HG03103 (cell line): ENCODE measurements around the gene FAM3C.
A peak's percentile ranks its signal among the peaks of the same experiment; 100 is the strongest.

Experiments used
- ATAC-seq: cut with Tn5 transposase; IDR thresholded peaks from one replicate; pipeline ENCODE4 v1.9.1; 2021; ENCODE audit warnings: low read depth; ENCODE audit not compliant: unreplicated experiment

FAM3C gene

GRCh38 chr7:121383235-121383910 is 12.7 kb downstream of the FAM3C start:
- ATAC-seq, result no peak

GRCh38 chr7:121382473-121382872 is 13.6 kb downstream of the FAM3C start:
- no peak for ATAC-seq

- no peak for ATAC-seq
Observed at GRCh38 chr7:121379930-121380329, 16.2 kb downstream of the FAM3C start.

GRCh38 chr7:121376979-121377378 is 19.1 kb downstream of the FAM3C start:
- no peak for ATAC-seq

GRCh38 chr7:121373177-121373576 is 22.9 kb downstream of the FAM3C start:
- no peak for ATAC-seq

- peak; percentile 80 for ATAC-seq
Observed at GRCh38 chr7:121372376-121373010, 23.6 kb downstream of the FAM3C start.

- no peak for ATAC-seq
Observed at GRCh38 chr7:121371883-121372282, 24.2 kb downstream of the FAM3C start.

DNA sequence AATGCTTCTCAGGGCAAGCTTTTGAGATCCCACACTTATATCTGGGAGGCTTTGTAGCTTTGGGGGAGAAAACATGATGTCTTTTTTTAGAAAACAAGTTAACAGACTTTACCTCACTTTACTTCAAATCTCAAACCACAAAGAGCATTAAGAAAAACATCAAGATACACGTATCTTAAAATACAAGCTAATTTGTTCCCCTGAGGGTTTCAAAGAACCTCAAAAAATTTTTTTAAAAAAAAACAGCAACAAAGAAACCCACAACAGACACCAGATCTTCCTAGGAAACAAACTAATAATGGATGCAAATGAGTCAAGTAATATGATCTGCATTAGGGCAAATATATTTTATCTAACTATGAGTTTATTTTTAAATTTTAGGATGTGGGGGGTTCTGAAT is 24.7 kb downstream of the FAM3C start:
- ATAC-seq, result no peak

DNA sequence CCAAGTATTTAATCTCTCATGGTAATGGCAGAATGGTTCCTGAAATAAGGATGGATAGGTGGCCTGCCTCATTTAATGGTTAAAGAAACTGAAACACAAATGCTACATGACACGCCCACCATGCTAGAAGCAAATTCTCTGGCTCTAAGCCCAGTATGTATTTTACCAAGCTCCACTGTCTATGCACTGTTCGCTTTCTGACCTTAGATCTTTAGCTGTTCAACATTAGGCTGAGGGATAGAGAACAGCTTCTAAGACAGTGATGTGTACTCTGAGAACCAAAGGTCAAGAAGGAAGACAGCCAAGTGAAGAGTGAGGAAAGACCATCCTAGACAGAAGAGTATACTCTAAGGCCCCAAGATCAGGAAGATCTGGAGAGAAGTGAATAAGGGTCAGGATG is 26.6 kb downstream of the FAM3C start:
- ATAC-seq, result peak; percentile 52

DNA sequence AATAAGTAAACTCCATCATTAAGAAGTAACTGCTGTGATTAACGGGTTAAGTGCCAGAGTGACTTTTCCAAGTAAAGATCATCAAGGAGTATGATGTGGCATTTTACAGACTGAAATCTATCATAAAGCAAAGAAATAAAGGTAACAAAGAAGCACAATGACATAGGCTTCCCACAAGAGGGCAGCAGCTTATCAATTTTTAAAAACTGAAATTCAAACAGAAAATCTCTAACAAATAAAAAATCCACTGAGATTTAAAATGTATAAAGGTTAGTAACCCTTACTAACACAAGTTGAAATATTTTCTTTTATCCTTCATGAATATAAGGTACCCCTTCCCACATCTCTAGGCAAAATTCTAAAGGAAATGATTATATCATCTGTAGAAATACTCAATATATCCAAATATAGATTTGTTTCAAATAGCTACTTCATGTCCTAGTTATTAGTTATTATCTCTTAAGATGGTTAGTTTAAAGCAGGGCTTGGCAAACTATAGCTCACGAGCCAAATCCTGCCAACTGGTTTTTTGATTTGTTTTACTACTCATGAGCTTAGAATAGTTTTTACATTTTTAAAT is 29.2 kb downstream of the FAM3C start:
- no peak for ATAC-seq

DNA sequence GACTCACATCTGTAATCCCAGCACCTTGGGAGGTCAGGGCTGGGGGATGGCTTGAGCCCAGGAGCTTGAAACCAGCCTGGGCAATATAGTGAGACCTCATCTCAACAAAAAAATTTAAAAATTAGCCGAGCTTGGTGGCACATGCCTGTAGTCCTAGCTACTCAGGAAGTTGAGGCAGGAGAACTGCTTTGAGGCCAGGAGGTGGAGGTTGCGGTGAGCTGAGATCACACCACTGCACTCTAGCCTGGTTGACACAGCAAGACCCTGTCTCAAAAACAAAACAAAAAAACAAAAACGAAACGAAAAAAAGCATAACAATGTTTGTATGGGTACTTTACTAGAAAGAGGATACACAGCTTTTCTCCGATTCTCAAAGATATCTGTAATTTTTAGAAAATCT is 35.5 kb downstream of the FAM3C start:
- no peak for ATAC-seq

DNA sequence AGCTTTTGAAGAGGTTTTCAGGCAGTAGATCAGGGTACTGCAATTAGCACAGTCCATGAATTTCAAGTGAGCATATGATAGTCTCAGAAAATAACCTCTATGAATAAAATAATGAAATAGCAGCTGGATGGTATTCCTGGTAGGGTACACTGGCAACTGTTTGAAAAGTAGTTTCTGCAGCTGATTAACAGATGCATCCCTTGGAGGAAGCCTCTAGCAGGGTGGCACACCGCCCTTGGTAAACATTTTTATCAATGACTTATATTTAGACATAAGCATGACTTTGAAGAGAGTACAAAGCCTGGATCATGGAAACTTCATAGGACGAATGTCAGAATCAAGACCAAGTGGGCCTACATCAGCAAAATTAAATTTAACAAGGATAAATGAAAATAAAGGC is 40.5 kb downstream of the FAM3C start:
- ATAC-seq, result no peak

DNA sequence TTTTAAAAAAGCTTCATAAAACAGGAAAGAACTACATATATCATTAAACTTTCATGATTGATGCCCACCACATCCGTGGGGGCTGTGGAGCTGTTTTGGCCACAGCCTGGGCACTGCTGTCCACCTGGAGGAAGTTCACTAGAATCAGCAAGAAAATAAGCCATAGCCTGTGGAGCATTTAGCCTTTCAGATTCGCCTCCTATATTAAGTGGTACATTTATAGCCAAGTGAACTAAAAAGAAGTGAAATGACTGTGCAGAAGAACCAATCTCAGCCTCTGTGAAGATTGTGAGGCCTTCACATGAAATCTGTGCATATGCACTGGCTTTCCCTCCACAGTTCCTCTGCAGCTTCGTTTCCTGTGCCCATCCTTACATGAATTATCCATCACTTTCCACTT is 43.8 kb downstream of the FAM3C start:
- no peak for ATAC-seq

- ATAC-seq, result no peak
Observed at GRCh38 chr7:121351682-121352081, 44.4 kb downstream of the FAM3C start.

DNA sequence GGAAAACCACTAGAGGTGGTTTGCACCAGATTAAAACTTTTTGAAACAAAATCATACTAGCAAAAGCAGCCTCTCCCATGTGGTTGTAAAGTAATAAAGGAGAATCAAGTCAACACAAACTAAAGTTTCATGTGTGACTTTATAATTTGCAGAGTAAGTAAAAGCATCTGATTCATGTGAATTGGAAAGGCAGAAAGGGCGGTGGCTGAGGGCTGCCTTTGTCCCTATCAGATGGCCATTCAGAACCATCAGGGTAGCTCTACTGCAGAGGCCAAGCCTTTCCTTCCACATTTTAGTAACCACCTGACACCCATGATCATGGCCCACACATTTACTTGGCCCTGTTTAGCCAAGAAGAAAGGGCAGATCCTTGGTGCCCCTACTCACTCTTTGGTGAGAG is 51.6 kb downstream of the FAM3C start:
- ATAC-seq, result no peak

GRCh38 chr7:121344093-121344492 is 52.0 kb downstream of the FAM3C start:
- no peak for ATAC-seq

DNA sequence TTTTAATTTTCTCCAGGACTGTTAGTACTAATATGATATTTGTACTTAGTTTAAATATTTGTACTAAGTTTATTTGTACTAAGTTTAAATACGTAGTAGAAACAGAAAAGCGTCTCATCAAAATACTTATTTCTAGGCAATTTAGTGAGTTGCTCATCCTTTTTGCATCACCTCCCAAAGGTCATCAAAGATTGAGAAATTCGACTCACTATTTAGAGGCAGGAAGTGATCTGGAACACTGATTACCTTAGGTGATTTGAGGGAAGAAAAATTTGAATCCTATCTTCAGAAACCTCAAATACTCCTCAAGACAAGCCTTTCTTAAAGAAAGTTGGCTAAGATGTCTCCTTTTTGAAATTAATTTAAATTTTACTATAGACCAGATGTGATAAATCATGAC is 52.8 kb downstream of the FAM3C start:
- no peak for ATAC-seq

- ATAC-seq, result no peak
Observed at GRCh38 chr7:121342631-121343030, 53.5 kb downstream of the FAM3C start.

GRCh38 chr7:121341933-121342332 is 54.2 kb downstream of the FAM3C start:
- ATAC-seq, result no peak

GRCh38 chr7:121339082-121339481 is 57.0 kb downstream of the FAM3C start:
- no peak for ATAC-seq

- no peak for ATAC-seq
Observed at GRCh38 chr7:121337398-121337797, 58.7 kb downstream of the FAM3C start.

DNA sequence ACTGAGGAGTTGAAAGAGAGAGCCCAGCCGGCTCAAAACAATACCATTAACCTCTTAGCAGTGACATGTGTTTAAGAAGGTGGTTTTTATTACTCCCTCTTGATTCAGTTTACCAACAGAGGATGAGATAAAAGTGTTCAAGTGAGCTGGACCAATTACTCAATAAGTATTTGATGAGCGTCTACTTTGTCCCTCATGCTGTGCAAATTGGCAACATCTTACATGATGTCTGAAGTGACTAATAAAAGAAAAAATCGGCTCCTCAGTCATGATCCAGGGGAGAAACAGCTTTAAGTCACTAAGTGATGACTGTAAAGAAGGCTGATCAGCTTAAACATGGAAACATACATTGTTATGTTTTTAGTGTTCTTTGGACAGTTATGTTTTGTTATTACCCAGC is 59.5 kb downstream of the FAM3C start:
- ATAC-seq, result no peak
